ENCODE measurements around the gene RAB3IL1.

RAB3IL1 gene

DNA sequence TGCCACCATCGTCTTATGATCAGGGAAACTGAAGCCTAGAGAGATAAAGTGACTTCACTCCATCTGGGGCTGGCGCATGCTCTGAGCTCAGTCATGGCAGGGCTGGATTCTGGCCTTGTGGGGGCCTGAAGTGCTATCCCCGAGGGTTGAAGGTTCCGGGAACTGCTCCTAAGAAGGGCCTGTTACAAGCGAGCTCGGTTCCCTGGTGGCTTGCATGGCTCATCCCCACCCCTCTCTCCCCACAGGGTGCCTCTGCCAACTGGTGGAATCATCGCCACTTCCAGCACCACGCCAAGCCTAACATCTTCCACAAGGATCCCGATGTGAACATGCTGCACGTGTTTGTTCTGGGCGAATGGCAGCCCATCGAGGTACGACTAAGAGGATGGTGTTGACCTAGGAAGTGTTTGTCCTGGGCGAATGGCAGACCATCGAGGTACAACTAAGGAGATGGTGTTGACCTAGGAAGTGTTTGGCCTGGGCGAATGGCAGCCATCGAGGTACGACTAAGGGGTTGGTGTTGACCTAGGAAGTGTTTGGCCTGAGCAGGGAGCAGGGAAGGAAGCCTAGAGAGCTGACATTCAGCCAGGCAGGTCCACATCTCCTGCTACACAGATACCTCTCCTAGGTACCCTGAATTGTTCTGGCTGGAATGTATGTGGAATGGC lies 69.3 kb downstream of the RAB3IL1 start:
- DNase-seq (ENCODE audit: insufficient read length, low spot score) (no peak), FAIRE-seq (no peak)
- TF ChIP-seq POLR2A (IDR thresholded peaks at IDR 0.05; ENCODE audit: low read depth, low read length): no peak
